Kidney (tissue), 22 donors: ENCODE data around the gene TRIM59. TPM values are rescaled to one million over a fixed set of nuclear protein-coding genes. Genes with fewer than 3 reads are reported as not detected.

ENCODE experiments used
- DNase-seq, 5 donors: peaks; one replicate each; pipeline ENCODE4 v3.0.0-alpha.2; 2013 to 2020
- FAIRE-seq: peaks from 2 replicates; lab custom pipeline; 2012; peaks lifted over from hg19 to GRCh38; lab: Jason Lieb, UNC
- H3K27ac ChIP-seq, 2 donors: one replicate each; pipeline ENCODE4 v1.7.0; 2013; ENCODE audit warnings: low read depth in 2 of 2, low read length in 2 of 2, inconsistent platforms in 1 of 2
- H3K27me3 ChIP-seq: one replicate; pipeline ENCODE4 v1.7.1; 2013; ENCODE audit warnings: low read length, inconsistent platforms; ENCODE audit not compliant: control insufficient read depth, insufficient read depth
- H3K36me3 ChIP-seq, 3 donors: one replicate each; pipeline versions ENCODE4 v1.7.0 to v1.7.1; 2013; ENCODE audit warnings: low read length in 3 of 3, control low read depth in 1 of 3, inconsistent platforms in 1 of 3; ENCODE audit not compliant: insufficient read depth in 3 of 3, control insufficient read depth in 2 of 3
- H3K4me1 ChIP-seq, 3 donors: one replicate each; pipeline versions ENCODE4 v1.7.0 to v1.7.1; 2013; ENCODE audit warnings: low read length in 3 of 3, inconsistent platforms in 1 of 3, low read depth in 1 of 3; ENCODE audit not compliant: control insufficient read depth in 2 of 3, insufficient read depth in 2 of 3
- H3K4me3 ChIP-seq, 3 donors: one replicate each; pipeline versions ENCODE4 v1.7.0 to v1.8.1; 2013; ENCODE audit warnings: low read length in 3 of 3, control low read depth in 1 of 3, inconsistent platforms in 1 of 3
- H3K9ac ChIP-seq, 3 donors: one replicate each; pipeline versions ENCODE4 v1.7.0 to v1.7.1; 2013; ENCODE audit warnings: low read length in 3 of 3, control low read depth in 1 of 3, inconsistent platforms in 1 of 3
- H3K9me3 ChIP-seq, 3 donors: one replicate each; pipeline versions ENCODE4 v1.7.0 to v1.7.1; 2013; ENCODE audit warnings: low read length in 3 of 3, control low read depth in 1 of 3, inconsistent platforms in 1 of 3; ENCODE audit not compliant: control insufficient read depth in 2 of 3, insufficient read depth in 1 of 3
- intact Hi-C: fragments of 100-400 bp; cut with DNase I; formaldehyde crosslinking; loops from one replicate; pipeline ENCODE4 v1.11.1; 2022
- long read RNA-seq, 10 donors: library from polyadenylated mRNA in 1 of 10; unstranded in 1 of 10; transcript quantifications; one replicate each; pipeline ENCODE4 v2.0.0 and lab custom pipeline, GENCODE V29; 2021 to 2026
- polyA plus RNA-seq: library from polyadenylated mRNA; stranded (reverse); fragments of 350-450 nt; fragmentation: Illumina TruSeq; extraction: RNeasy Lipid Tissue Mini Kit (QIAGEN cat#74804); gene quantifications from one replicate; pipeline ENCODE4 v1.2.3, GENCODE V29; 2014; ENCODE audit warnings: low read depth, low replicate concordance; ENCODE audit not compliant: insufficient read depth
- total RNA-seq: library from RNA; stranded (reverse); fragmentation: NEBNext Ultra II Directional; extraction: Animal tissue kit (Norgen Biotek cat#: 25700); gene quantifications from one replicate; pipeline ENCODE4 v1.2.1, GENCODE V29; 2021
- TF ChIP-seq, protein P1 (sequence below): IDR thresholded peaks from 3 replicates; pipeline ENCODE4 v1.5.1; 2012; ENCODE audit warnings: mild to moderate bottlenecking, moderate library complexity, borderline replicate concordance; ENCODE audit not compliant: insufficient read depth; ENCODE audit errors: extremely low read depth
- donor health status: control.
- donor health status: control.
- donor health status: control.
- donor health status: control.
- donor health status: control.
- donor health status: DM: yes; HTN: yes; CAD: no.
- donor health status: Normal renal cell carcinoma (clear cell type).

TRIM59 gene, protein sequence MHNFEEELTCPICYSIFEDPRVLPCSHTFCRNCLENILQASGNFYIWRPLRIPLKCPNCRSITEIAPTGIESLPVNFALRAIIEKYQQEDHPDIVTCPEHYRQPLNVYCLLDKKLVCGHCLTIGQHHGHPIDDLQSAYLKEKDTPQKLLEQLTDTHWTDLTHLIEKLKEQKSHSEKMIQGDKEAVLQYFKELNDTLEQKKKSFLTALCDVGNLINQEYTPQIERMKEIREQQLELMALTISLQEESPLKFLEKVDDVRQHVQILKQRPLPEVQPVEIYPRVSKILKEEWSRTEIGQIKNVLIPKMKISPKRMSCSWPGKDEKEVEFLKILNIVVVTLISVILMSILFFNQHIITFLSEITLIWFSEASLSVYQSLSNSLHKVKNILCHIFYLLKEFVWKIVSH
- total RNA-seq (4.8 TPM), polyA plus RNA-seq (0.84 TPM)
- long read RNA-seq, donor 1, partial matches to known transcripts: 0 of 5 reads
- long read RNA-seq, donor 1, other reads (novel, unspliced or antisense): 0 of 5 reads
- long read RNA-seq, donor 2, partial matches to known transcripts: 7 of 10 reads
- long read RNA-seq, donor 2, other reads (novel, unspliced or antisense): 0 of 10 reads
- long read RNA-seq, donor 3, partial matches to known transcripts: 0 of 10 reads
- long read RNA-seq, donor 3, other reads (novel, unspliced or antisense): 7 of 10 reads
- long read RNA-seq, donor 4, partial matches to known transcripts: 0 of 3 reads
- long read RNA-seq, donor 4, other reads (novel, unspliced or antisense): 0 of 3 reads
- long read RNA-seq, donor 5, partial matches to known transcripts: 0 of 1 reads
- long read RNA-seq, donor 5, other reads (novel, unspliced or antisense): 0 of 1 reads
- long read RNA-seq, donor 6, partial matches to known transcripts: 0 of 3 reads
- long read RNA-seq, donor 6, other reads (novel, unspliced or antisense): 0 of 3 reads
- long read RNA-seq, donor 7, partial matches to known transcripts: 0 of 3 reads
- long read RNA-seq, donor 7, other reads (novel, unspliced or antisense): 1 of 3 reads
- long read RNA-seq, donor 8, partial matches to known transcripts: 0 of 1 reads
- long read RNA-seq, donor 8, other reads (novel, unspliced or antisense): 0 of 1 reads
- long read RNA-seq, donor 9, partial matches to known transcripts: 0 of 3 reads
- long read RNA-seq, donor 9, other reads (novel, unspliced or antisense): 0 of 3 reads
- long read RNA-seq, donor 10, partial matches to known transcripts: 0 of 2 reads
- long read RNA-seq, donor 10, other reads (novel, unspliced or antisense): 0 of 2 reads

DNA sequence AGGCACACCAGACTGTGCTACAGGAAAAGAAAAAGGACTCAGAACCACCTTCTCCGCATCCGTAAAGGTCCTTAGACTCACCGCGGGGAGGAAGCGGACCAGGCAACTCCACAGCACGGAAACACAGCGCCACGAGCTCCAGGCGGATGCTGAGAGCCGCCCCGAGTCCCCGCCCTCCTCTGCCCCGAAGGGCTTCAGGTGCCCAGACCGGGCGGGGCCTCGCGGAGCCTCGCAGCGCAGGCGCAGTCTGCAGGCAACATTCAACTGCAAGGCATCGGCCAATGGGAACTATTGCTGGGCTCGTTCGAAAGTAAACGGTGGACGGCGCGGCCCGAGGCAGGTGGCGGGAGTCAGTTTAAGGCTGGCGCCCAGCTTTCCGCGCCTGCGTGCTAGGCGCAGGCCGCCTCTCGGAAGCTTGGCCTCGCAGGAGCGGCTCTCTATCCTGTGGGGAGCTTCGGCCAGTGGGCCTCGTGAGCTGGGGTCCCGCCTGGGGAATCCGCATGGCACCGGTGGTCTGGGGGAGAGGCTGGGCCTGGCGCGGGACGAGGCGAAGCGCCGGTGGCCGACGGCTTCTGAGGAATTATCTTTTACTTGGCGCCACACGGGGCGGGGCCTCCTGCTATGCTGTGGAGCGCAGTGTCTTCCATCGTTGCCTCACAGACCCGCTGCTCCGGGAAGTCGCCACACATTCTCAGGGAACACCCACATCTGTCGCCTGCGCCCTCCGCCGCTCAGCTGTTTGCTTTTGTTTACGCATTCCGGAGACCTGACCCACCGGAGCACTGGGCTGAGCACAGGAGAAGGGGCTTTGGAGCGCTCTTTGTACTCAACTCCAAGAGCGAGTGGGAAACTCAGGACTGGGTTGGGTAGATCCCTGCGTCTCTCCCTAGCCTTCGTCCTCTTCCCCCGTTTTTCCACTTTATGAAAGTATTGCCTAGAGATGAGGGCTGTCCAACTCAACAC, at the start of gene TRIM59:
TSS of gene TRIM59 (minus strand) at position 151 of the 963 bp plus-strand sequence. CDS start 10,603 bp downstream, outside the sequence.
- H3K9ac ChIP-seq: peak within 1 kb of the TSS in 2 of 3 donors; percentile 51 to 92
- peak within 1 kb of the TSS; percentile 62 to 96 (median 80) for H3K4me3 ChIP-seq
- H3K9me3 ChIP-seq: no peaks in the 10 kb centered on the region
- TF ChIP-seq, protein P1, sequence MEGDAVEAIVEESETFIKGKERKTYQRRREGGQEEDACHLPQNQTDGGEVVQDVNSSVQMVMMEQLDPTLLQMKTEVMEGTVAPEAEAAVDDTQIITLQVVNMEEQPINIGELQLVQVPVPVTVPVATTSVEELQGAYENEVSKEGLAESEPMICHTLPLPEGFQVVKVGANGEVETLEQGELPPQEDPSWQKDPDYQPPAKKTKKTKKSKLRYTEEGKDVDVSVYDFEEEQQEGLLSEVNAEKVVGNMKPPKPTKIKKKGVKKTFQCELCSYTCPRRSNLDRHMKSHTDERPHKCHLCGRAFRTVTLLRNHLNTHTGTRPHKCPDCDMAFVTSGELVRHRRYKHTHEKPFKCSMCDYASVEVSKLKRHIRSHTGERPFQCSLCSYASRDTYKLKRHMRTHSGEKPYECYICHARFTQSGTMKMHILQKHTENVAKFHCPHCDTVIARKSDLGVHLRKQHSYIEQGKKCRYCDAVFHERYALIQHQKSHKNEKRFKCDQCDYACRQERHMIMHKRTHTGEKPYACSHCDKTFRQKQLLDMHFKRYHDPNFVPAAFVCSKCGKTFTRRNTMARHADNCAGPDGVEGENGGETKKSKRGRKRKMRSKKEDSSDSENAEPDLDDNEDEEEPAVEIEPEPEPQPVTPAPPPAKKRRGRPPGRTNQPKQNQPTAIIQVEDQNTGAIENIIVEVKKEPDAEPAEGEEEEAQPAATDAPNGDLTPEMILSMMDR: no peak
- FAIRE-seq (no peak), DNase-seq (peak; percentile 97 to 99 (median 98))
- intact Hi-C loops: no loop called here
- H3K27me3 ChIP-seq: no peaks in the 10 kb centered on the region
- H3K27ac ChIP-seq: peak within 1 kb of the TSS in 1 of 2 donors; percentile 55
- no peaks in the 10 kb centered on the region for H3K36me3 ChIP-seq
- peaks cover 0 to 3% (median 3%) of the 10 kb centered on the region in 3 donors for H3K4me1 ChIP-seq

DNA sequence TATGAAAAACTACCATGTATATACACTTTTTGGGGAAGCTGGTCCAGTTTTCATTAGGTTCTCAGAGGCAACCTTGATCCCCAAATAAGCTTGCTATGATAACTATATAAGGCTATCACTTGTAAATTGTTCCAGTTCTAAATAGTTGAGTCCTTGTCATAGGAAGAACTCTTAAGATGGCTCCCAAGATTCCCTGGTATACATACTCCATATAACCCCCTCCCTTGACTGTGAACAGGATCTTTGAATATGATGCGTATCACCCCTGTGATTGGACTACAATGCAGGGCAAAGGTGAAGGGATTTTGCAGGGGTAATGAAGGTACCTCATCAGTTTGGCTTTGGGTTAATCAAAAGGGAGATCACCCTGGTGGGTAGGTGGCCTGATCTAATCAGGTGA, 48.6 kb upstream of the TRIM59 start:
- Histone ChIP-seq H3K36me3 (peaks cover 5 to 15% (median 13%) of the 10 kb centered on the region in 3 donors), H3K9ac (no peak overlapping the region), H3K27ac (no peak overlapping the region), H3K4me1 (no peaks in the 10 kb centered on the region), H3K4me3 (no peak overlapping the region), H3K27me3 (no peaks in the 10 kb centered on the region), H3K9me3 (no peaks in the 10 kb centered on the region)
- FAIRE-seq (no peak), DNase-seq (no peak)
- intact Hi-C loops: no loop called here
- TF ChIP-seq, protein P1: no peak

DNA sequence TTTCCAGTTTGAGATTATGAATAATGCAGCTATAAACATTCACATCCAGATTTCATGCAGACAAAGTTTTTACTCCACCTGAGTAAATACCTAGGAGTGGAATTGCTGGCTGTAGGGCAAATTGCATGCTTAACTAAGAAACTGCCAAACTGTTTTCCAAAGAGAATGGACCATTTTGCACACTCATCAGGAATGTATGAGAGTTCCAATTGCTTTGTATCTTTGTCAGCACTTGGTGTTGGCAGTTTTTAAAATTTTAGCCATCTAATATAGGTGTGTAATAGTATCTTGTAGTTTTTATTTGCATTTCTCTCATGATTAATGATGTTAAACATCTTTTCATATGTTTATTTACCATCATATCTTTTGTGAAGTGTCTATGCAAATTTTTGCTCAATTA, 40.6 kb upstream of the TRIM59 start:
- no peaks in the 10 kb centered on the region for H3K9me3 ChIP-seq
- no peak overlapping the region for H3K27ac ChIP-seq
- FAIRE-seq (no peak), DNase-seq (no peak)
- H3K9ac ChIP-seq: no peak overlapping the region
- intact Hi-C loops: no loop called here
- H3K4me3 ChIP-seq: no peak overlapping the region
- no peaks in the 10 kb centered on the region for H3K27me3 ChIP-seq
- TF ChIP-seq, protein P1: no peak
- H3K4me1 ChIP-seq: peaks cover 0 to 4% (median 0%) of the 10 kb centered on the region in 3 donors
- H3K36me3 ChIP-seq: no peaks in the 10 kb centered on the region
